Thymus (tissue), 11 donors: ENCODE measurements around the gene XIST. TPM values are rescaled to one million over a fixed set of nuclear protein-coding genes. Genes with fewer than 3 reads are reported as not detected.

Experiments
- DNase-seq, 9 donors: peaks; one replicate each; pipeline ENCODE4 v3.0.0-alpha.2; 2013; ENCODE audit warnings: low spot score in 9 of 9, low read depth in 6 of 9, missing footprints in 1 of 9
- H3K27ac ChIP-seq, 2 donors: one replicate each; pipeline ENCODE4 v1.5.1; 2013; ENCODE audit warnings: control low read depth in 1 of 2, low read depth in 1 of 2, low read length in 1 of 2, mild to moderate bottlenecking in 1 of 2, moderate library complexity in 1 of 2
- H3K27me3 ChIP-seq, 2 donors: one replicate each; pipeline ENCODE4 v1.5.1; 2013; ENCODE audit warnings: low read length in 1 of 2; ENCODE audit not compliant: control insufficient read depth in 2 of 2, insufficient read depth in 1 of 2
- H3K36me3 ChIP-seq, 2 donors: one replicate each; pipeline ENCODE4 v1.5.1; 2013; ENCODE audit warnings: low read length in 1 of 2, mild to moderate bottlenecking in 1 of 2, moderate library complexity in 1 of 2; ENCODE audit not compliant: control insufficient read depth in 2 of 2, insufficient read depth in 2 of 2
- H3K4me1 ChIP-seq, 2 donors: one replicate each; pipeline ENCODE4 v1.5.1; 2013; ENCODE audit warnings: low read length in 2 of 2; ENCODE audit not compliant: control insufficient read depth in 2 of 2, insufficient read depth in 2 of 2
- H3K4me3 ChIP-seq, 2 donors: one replicate each; pipeline ENCODE4 v1.5.1; 2013; ENCODE audit warnings: low read length in 2 of 2, control low read depth in 1 of 2, mild to moderate bottlenecking in 1 of 2
- H3K9me3 ChIP-seq, 2 donors: one replicate each; pipeline ENCODE4 v1.5.1; 2013; ENCODE audit warnings: low read length in 1 of 2, mild to moderate bottlenecking in 1 of 2; ENCODE audit not compliant: control insufficient read depth in 2 of 2, insufficient read depth in 1 of 2
- WGBS: extraction: QIAGEN DNeasy Blood & Tissue Kit; methylation state at CpG from one replicate; pipeline ENCODE4 v1.1.7; 2013; 5-methylcytosine and 5-hydroxymethylcytosine counted together
- polyA plus RNA-seq: library from polyadenylated mRNA; stranded (reverse); fragments of 200-250 nt; gene quantifications from one replicate; pipeline ENCODE4 v1.2.3, GENCODE V29; 2013
- total RNA-seq: library from RNA; stranded (reverse); fragments of 120-200 nt; gene quantifications from one replicate; pipeline ENCODE4 v1.2.4, GENCODE V29; 2013
- donor health status: healthy.

The XIST gene
- total and polyA plus RNA-seq, 2 donors: 0.11 to 118 TPM

DNA sequence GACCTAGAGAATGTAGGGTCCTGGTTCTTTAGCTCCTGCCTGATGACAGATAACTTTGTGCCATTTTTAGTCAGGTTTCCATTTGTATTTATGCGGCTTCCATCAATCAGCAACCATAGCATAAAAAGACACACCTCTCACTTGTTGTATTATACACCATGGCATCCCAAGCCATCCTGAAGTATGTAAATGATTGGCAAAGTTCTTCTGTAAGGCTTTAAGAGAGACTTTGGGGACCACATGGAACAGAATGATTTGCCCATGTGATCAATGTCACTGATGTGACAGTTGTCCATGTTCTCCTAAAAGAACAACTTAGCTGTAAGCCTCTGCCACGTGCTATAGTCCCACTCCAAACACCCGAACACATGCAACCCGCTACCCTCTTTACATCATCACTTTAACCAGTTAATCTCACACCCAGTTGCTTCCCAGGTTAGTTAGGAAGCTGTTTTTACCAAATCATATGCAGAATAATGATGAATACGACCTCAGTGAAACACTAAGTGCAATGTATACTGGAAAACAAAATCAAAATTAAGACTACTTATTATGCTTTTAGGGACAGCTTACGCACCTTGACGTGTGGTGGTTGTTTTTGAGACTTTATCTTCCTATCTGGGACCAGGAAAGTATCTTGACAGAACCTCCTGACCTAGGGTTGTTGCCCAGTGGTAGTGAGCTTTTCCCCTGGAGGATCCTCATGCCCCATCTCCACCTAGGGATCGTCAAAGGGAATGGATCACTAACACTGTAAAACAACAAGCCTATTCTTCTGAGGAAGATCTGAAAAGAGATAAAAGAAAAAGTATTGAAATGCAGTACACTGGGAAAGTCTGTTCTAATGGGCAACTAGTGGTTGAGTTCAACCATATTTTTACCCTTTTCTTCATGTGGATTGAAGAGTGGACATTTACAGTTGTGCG, 21.8 kb downstream of the XIST start:
- H3K27me3 ChIP-seq: no peaks in the 10 kb centered on the region
- WGBS: 94% methylated on average over 9 of the region's 9 CpGs
- DNase-seq: no peak
- peaks cover 0 to 20% of the 10 kb centered on the region in 2 donors for H3K36me3 ChIP-seq
- no peaks in the 10 kb centered on the region for H3K9me3 ChIP-seq
- no peak overlapping the region for H3K27ac ChIP-seq
- no peak overlapping the region for H3K4me3 ChIP-seq
- H3K4me1 ChIP-seq: no peaks in the 10 kb centered on the region

- peaks cover 0 to 20% of the 10 kb centered on the region in 2 donors for H3K36me3 ChIP-seq
- DNase-seq: no peak
Observed at GRCh38 chrX:73829890-73830466, 22.5 kb downstream of the XIST start.

GRCh38 chrX:73828080-73828720, 24.3 kb downstream of the XIST start:
- no peaks in the 10 kb centered on the region for H3K9me3 ChIP-seq
- DNase-seq: no peak
- H3K27me3 ChIP-seq: no peaks in the 10 kb centered on the region
- peaks cover 0 to 20% of the 10 kb centered on the region in 2 donors for H3K36me3 ChIP-seq
- WGBS: 99% methylated on average over 2 of the region's 2 CpGs
- no peak overlapping the region for H3K4me3 ChIP-seq
- no peaks in the 10 kb centered on the region for H3K4me1 ChIP-seq
- no peak overlapping the region for H3K27ac ChIP-seq

More at GRCh38 chrX:73829890-73830466, 22.5 kb downstream of the XIST start:
- no peaks in the 10 kb centered on the region for H3K4me1 ChIP-seq
- 93% methylated on average over 5 of the region's 5 CpGs for WGBS
- no peaks in the 10 kb centered on the region for H3K9me3 ChIP-seq
- no peak overlapping the region for H3K4me3 ChIP-seq
- H3K27ac ChIP-seq: no peak overlapping the region
- no peaks in the 10 kb centered on the region for H3K27me3 ChIP-seq

DNA sequence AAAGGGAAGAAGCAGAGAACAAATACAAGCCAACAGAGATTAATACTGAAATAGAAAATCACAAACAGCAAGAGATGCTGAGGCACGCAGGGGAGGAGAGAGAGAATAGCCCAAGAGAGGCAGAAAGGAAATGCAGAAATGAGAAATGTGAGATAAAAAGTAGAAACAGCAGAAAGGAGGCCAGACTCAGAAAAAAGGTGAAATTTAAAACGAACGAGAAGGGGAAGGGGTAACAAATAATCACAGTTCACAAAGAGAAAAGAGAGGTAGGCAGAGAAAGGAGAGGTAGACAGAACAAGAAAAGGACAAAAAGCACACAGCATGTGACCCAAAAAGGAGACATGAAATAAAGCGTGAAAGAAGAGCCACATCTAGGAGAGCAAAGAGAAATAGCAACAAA, 25.1 kb downstream of the XIST start:
- peaks cover 0 to 20% of the 10 kb centered on the region in 2 donors for H3K36me3 ChIP-seq
- DNase-seq: no peak
- H3K27me3 ChIP-seq: no peaks in the 10 kb centered on the region

DNA sequence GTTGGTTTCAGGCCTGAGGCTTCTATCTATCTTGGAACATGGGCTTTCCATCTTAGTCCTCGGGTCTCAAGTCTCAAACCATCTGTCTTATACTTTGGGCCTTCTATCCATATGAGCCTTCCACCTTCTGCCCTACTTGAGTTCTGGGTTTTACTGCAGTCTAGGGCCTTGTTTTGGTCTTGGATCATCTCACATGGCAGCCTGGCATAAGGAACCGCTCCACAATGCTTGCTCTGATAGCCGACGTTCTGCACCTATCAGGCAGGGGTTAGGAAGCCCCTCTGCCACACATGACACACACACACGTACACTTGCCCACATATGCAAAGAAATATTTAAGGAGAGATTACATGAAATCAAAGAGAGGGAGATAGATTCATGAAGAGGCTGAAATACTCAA, 25.5 kb downstream of the XIST start:
- Histone ChIP-seq H3K27me3 (no peaks in the 10 kb centered on the region), H3K9me3 (no peaks in the 10 kb centered on the region), H3K27ac (no peak overlapping the region), H3K4me1 (no peaks in the 10 kb centered on the region), H3K36me3 (peaks cover 0 to 18% of the 10 kb centered on the region in 2 donors), H3K4me3 (no peak overlapping the region)
- DNase-seq: no peak
- WGBS: 95% methylated on average over 5 of the region's 5 CpGs

More for the DNA sequence above, 25.1 kb downstream of the XIST start:
- 89% methylated on average over 4 of the region's 4 CpGs for whole genome bisulfite sequencing
- H3K9me3 ChIP-seq: no peaks in the 10 kb centered on the region
- no peak overlapping the region for H3K4me3 ChIP-seq
- H3K27ac ChIP-seq: no peak overlapping the region
- no peaks in the 10 kb centered on the region for H3K4me1 ChIP-seq

DNA sequence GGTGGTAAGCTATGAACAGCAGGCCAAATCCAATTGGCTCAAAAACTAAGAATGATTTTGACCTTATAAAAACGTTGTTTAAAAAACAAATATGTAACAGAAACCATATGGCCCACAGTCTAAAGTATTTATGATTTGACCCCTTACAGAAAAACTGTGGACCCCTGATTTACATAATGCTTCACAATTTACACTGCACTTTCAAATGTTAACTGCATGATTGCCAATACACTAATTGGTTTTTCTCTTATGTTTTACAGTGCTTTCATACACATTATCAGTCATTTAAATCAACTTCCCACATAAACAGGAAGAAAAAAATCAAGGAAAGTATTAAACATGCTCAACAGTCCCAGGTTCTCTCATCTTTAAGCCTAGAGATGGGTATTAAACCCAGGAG, 26.9 kb downstream of the XIST start:
- Histone ChIP-seq H3K9me3 (no peaks in the 10 kb centered on the region), H3K36me3 (peaks cover 0 to 15% of the 10 kb centered on the region in 2 donors), H3K27me3 (no peaks in the 10 kb centered on the region), H3K4me1 (no peaks in the 10 kb centered on the region), H3K27ac (no peak overlapping the region), H3K4me3 (no peak overlapping the region)
- WGBS: 67% methylated on average over 1 of the region's 1 CpG
- no peak for DNase-seq

DNA sequence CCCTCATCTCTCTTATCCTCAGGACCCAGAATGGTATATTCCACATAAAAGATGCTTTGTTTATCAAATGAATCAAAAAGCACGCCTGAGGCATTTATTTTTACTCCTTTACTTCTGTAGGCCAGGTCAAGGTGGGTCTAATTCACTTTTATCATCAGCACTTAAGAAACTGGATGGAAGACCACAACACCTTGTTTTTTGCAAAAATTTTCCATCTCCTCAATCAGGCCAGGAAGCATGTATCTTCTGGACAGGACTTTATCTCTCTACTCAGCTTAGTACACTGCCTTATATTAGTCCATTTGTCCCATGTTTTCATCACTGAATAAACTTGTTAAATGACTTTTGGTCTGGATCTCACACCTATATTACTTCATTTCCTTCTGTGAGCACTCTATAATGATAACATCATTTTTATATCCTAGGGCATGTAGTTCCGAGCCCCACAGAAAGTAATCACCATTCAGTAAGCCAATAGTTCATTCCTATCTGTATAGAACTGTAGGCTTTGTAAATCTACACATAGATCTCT, 29.0 kb downstream of the XIST start:
- WGBS: 87% methylated on average over 2 of the region's 2 CpGs
- no peaks in the 10 kb centered on the region for H3K27me3 ChIP-seq
- no peak overlapping the region for H3K27ac ChIP-seq
- DNase-seq: no peak
- no peak overlapping the region for H3K4me3 ChIP-seq
- peaks cover 0 to 15% of the 10 kb centered on the region in 2 donors for H3K36me3 ChIP-seq
- H3K9me3 ChIP-seq: no peaks in the 10 kb centered on the region
- no peaks in the 10 kb centered on the region for H3K4me1 ChIP-seq

DNA sequence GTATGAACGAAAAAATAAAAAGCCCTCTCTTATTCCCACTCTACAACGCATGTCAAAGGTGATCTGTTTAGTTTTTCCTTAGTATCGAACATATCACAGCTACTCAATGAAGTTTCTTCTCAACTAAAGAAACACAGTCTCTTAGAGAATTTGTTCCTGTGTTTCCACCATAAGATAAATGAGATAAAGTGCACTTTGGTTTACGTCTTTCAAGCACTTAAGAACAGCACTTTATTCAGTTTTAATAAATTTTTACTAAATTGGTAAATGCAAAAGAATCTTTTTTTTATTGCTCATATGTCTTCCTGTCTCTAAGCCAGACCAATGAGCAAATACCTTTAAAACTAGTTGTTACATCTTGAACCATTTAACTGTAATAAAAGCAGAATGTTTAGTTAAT, 29.7 kb downstream of the XIST start:
- no peak for DNase-seq
- 95% methylated on average over 4 of the region's 4 CpGs for WGBS
- Histone ChIP-seq H3K27me3 (no peaks in the 10 kb centered on the region), H3K36me3 (peaks cover 0 to 14% of the 10 kb centered on the region in 2 donors), H3K4me1 (no peaks in the 10 kb centered on the region), H3K27ac (no peak overlapping the region), H3K9me3 (no peaks in the 10 kb centered on the region), H3K4me3 (no peak overlapping the region)
